HG03432 (cell line): ENCODE results near the gene PIP4P1.

Experiments
- ATAC-seq: cut with Tn5 transposase; IDR thresholded peaks from one replicate; pipeline ENCODE4 v1.9.1; 2021; ENCODE audit warnings: mild to moderate bottlenecking, moderate library complexity; ENCODE audit not compliant: unreplicated experiment

Gene PIP4P1

GRCh38 chr14:20438664-20439063 is 22.6 kb downstream of the PIP4P1 start:
- peak; percentile 47 for ATAC-seq

DNA sequence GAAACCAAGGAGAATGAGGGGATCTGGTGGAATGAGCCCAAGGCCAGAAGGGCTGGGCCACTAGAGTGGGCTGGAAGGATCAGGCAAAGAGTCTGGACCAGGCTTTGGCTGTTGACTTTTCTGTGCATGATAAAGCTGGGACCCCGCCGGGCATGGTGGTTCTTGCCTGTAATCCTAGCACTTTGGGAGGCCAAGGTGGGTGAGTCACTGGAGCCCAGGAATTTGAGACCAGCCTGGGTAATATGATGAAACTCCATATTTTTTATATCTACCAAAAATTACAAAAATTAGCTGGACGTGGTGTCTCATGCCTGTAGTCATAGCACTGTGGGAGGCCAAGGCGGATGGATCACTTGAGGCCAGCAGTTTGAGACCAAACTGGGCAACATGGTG is 24.9 kb downstream of the PIP4P1 start:
- ATAC-seq, result no peak

GRCh38 chr14:20435582-20436362 is 25.5 kb downstream of the PIP4P1 start, which contains the start of gene KLHL33:
Gene KLHL33, minus strand, starts transcription at chr14:20436166. Its CDS starts 355 bp downstream, at chr14:20435811.
- ATAC-seq, result no peak

DNA sequence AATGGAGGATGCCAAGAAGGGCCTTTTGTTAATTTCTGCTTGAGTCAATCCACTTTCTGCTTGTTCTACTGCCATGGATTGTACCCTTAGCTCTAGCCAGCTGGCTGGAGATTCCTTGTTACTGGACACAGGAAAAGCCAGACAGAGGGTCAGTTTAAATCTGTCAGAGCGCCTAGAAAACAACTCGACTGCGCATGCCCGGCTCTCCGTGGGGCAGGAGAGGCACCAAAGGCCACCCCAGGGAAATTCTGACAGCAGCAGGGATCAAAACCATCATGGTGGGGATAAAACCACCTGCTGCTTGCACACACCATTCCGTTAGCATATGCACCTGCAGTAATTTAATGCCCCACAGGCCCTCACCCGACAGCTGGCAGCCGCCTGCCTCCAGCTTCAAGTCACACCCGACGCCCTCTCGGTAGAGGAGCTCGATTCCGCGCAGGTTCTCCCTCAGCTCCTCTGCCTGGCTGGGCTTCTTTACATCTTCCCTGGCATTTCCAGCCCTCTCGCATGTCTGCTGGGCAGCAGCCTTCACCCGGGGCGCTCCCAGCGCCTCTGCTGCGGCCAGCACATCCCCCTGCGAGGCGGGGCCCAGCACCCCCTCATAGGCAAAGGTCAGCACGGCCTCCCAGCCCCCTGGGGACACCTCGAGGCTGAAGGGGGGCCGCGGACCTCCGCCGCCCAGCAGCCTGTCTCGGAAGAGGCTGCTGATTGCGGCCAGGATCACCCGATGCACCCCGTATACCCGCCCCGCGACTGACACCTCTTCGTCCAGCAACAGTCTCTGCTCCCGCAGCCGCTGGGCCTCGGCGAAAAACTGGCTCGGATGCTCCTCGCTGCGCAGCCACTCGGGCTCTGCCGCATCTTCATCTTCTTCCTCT is 26.3 kb downstream of the PIP4P1 start:
- no peak for ATAC-seq

DNA sequence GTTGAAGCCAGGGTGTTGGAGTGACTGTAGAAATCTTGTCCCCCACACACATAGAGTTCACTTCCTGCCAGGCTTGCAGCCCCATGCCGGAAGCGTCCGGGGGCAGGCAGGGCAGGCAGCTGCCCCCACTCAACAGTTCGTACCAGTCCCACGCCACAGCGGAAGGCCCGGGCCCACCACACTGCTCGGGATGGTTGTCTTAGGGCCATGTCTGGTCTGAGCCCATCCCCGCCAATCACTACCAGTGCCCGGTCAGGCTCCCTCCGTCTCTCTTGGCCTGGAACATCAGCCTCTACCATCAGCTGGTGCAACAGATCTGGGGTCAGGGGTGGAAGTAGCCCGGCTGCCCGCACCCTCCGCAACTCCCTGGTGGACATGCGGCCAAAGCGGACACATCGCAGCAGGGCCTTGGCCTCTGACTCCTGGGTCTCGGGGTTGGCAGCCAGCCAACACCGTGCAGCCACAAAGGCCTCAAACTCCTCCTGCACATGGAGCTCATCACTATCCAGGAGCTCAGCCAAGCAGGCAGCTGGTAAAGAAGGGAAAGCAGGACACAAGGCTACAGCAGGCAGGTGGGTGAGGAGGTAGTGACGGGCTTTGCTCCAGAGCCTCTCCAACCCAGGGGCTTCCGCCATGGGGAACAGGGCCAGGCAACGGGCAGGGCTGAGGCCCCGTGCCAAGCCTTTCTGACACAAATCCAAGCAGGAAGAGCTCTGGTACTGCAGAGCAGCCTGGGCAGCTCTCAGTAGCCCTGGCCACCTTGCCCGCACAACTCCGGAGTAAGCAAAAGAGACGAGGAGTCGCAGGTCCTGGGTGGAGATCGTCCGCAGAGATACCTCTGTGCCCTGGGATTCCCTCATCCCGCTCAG is 31.2 kb downstream of the PIP4P1 start:
- ATAC-seq, result no peak

DNA sequence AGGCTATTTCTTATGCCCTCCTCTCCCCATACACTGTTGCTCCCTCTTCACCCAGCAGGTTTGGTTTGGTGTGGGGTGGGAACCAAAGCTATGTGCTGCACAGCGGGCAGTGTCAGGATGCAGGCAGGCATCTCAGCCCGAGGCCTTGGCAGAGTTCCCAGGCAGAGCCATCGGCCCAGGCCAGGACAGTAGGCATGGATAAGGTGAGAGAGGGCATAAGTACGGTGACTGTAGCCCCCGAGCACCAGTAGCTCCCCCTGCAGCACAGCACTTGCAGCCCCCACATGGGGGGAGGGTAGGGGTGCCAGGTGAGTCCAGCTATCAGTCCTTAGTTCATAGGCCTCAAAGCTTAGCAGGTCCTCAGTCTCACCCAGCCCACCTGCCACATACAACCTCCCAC is 32.4 kb downstream of the PIP4P1 start:
- ATAC-seq, result no peak

DNA sequence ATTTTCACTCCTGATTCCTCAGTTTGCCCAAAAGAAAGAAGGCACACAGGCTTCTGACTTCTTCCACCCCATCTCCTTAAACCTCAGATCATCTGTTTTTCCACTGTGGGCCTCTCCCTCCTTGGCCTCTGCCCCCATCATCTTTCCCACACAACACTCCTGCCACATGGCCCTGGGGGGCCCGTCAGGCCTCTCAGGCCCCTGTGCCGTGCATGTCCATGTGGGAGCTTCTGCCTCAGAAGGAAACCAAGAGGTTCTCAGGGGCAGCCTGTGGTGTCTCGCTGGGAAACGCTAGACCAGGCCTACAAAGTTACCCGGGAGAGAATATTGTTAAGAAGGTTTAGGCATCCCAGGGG is 33.2 kb downstream of the PIP4P1 start:
- peak; percentile 39 for ATAC-seq

DNA sequence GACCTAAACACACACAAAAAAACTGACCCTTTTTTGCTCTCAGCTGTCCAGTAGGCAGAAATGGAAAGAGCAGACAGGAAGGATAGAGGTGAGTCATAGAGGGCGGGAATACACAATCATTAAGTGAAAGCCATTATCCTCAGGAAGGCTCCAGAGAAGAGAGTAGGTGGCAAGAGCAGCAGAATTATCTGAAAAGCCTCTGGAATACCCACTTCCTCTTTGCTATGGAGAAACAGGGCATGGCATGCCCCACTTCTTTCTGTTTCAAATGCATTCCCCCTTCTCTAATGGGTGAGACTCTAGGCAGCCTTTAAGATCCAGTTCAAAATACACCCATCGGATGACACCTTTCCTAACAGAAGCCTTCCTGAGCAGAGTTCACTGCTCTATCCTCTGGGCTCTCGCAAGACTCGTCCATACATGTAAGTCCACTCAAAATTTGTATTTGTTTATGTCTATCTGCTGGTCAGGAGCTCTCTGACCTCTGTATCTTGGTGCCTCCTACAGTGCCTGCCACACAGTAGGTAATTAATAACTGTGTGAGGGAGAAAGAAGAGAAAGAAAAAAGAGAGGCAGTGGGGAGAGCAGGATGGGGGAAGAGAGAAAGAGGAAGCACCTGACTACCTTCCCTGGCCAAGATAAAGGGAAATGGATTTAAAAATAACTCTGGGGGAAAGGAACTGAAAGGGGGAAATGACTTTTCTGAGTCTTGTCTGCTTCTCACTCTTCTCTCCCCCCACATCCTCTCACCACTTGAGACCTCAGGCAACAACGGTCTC is 33.8 kb downstream of the PIP4P1 start:
- ATAC-seq, result peak; percentile 82

DNA sequence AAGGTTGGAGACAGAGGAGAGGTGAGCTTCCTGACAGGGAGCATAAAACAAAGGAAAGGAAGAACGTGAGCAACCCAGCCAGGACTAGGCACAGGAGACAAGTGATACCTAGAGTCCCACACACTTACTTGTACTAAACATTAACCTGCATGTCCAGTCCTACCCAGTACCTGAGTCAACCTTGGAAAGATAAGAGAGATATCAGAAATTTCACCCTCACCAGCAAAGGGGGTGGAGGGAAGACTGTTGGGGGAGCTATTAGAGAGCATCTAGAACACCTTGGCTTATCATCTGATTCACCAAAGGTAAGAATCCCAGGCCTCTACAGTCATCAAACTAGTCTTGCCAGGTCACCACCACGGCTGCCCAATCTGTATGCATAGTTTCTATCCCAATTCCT is 36.4 kb downstream of the PIP4P1 start:
- no peak for ATAC-seq

GRCh38 chr14:20422886-20423285 is 38.3 kb downstream of the PIP4P1 start:
- no peak for ATAC-seq

- ATAC-seq, result no peak
Observed at GRCh38 chr14:20421267-20421666, 40.0 kb downstream of the PIP4P1 start.

- ATAC-seq, result no peak
Observed at GRCh38 chr14:20419419-20419818, 41.8 kb downstream of the PIP4P1 start.

GRCh38 chr14:20418501-20418909 is 42.7 kb downstream of the PIP4P1 start:
- ATAC-seq, result no peak

- no peak for ATAC-seq
Observed at GRCh38 chr14:20417250-20418186, 43.7 kb downstream of the PIP4P1 start.

DNA sequence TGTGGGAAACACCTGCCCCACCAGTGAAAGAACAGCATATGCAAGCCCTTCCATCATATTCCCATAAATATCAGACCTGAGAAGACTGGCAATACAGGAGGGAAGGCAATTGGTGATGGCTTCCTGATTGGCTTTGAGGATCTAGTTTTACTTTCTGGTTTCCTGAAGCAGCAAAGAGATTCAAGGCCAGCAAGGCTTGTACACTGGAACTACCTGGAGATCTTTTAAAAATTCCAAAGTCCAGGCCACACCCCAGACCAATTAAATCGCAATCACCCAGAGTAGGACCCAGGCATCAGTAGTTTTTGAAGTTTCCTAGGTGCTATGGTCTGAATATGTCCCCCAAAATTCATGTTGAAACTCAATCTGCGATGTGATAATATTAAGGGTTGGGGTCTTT is 45.0 kb downstream of the PIP4P1 start:
- ATAC-seq, result no peak

- ATAC-seq, result peak; percentile 44
Observed at GRCh38 chr14:20415782-20416206, 45.4 kb downstream of the PIP4P1 start.

- ATAC-seq, result peak; percentile 41
Observed at GRCh38 chr14:20413744-20414082, 47.5 kb downstream of the PIP4P1 start.

DNA sequence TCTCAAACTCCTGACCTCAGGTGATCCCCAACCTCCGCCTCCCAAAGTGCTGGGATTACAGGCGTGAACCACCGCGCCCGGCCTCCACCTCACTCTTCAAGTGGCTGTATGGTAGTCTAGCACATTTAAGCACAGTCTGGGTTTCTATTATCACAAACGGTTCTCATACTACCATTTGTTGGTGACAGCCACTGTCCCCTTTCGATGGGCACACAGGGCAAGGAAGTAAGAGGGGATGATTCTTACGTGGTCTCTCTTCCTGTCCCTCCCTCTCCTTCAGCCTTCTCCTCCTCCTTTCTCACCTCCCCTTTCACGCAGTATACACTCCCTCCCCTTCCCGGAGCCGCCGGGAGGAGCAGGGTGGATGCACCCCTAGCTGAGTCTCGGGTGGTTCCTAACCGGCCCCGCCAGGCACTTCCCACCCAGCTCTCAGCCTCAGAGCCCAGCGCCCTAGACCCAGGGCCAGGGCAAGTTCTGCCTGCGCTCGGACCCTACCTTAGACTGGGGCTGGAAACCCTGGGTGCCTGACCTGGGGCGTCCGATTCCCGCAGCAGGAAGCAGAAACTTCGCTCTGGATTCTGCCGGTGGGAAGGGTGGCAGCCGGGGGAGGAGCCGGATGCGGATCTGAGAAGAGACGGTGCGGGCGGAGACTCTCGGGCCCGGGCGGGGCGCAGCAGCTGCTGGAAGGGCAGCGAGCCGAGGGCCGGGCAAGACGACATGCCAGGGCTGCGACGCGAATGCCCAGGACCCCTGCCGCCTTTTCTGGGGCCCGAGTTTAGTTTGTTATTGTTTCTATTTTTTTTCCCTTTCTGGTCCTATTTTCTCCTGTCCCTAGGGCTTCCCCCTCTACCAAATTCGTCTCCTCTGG is 48.1 kb downstream of the PIP4P1 start, which contains the start of gene TEP1:
Gene TEP1 (minus strand): TSS at position 626 of the 868 bp plus-strand sequence. CDS start 5,062 bp downstream, outside the sequence.
- ATAC-seq, result peak; percentile 87
